Left renal pelvis (tissue), 4 donors: ENCODE measurements around the gene DNAJC5. TPM values are rescaled to one million over a fixed set of nuclear protein-coding genes. Genes with fewer than 3 reads are reported as not detected.
A peak's percentile ranks its signal among the peaks of the same experiment; 100 is the strongest.
"Not testable (repeated sequence)": the region's sequence is repeated elsewhere in the genome, so short reads cannot be mapped to it uniquely, and the experiment has no call there.

Experiments
- DNase-seq, 4 donors: peaks; one replicate each; pipeline ENCODE4 v3.0.0-alpha.2; 2013; ENCODE audit warnings: low read depth in 4 of 4, low spot score in 3 of 4
- polyA plus RNA-seq, 4 donors: library from polyadenylated mRNA; unstranded; fragments of 120-200 nt; gene quantifications; one replicate each; pipeline ENCODE4 v1.2.1, GENCODE V29; 2013; ENCODE audit not compliant: insufficient read length in 4 of 4

Gene DNAJC5
- polyA plus RNA-seq, 4 donors = 23.1 to 32.3 (median 29.0) TPM

- DNase-seq = no peak
These were observed 68.9 kb downstream of the DNAJC5 start for GRCh38 chr20:63963784-63964301.

DNA sequence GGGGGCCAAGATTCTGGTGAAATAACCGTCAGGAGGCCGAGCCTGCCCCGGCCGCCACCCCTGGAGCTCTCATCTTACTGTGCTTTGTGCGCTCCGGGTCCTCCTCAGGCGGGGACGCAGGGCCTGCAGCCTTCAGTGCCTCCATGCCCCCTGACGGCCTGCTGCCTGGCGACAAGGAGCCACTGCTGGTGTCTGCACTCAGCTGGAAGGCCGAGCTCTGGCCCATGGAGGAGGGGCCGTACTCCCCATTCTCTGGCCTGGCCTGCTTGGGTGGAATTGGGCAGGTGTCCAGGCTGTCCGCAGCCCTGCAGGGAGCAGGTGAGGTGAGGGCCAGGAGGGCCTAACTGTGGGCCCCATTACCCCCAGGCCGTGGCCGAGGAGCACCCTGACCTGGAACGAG, 69.5 kb downstream of the DNAJC5 start:
- no peak for DNase-seq

DNA sequence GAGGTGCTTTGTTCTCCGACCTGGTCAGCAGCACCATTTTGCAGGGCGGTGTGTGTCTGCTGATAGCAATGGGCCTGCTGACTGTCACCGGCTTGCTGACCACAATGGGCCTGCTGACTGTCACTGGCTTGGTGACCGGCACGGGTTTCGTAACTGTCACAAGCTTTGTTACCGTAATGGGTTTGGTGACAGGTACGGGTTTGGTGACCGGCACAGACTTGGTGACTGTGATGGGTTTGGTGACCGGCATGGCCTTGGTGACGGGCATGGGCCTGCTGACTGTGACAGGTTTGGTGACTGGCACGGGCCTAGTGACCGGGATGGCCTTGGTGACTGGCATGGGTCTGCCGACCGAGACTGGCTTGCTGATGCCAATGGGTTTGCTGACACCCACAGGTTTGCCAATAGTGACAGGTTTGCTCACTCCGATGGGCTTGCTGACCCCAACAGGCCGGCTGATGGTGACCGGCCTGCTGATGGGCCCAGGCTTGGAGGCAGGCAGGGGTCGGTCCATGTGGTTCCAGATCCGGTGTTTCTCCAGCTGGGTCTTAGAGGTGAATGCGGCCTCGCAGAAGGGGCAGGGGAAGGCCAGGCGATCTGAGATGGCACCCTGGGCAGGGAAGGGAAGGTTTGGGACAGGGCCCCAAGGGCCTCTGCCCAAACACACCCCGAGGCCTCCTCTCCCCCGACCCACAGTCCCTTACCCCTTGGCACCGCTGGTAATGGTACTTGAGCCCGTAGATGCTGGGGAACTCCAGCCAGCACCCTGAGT, 71.4 kb downstream of the DNAJC5 start:
- no peak for DNase-seq

DNA sequence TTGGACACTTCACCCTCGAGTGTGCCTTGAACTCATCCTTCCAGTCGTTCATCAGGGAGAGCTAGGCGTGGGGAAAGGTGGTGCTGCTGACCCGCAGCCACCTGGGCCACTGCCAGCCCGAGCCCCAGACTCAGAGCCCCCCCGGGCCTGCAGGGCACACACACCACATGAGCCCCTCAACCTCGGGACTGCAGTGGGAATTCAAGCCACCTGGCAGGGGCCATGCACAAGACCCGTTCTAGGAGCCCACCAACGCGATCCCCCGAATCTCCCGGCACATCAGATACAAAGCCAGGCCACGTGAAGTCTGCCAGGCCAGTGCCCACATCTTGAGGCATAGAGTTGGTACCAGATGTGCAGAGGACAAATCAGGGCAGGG, 72.0 kb downstream of the DNAJC5 start:
- DNase-seq = no peak

DNA sequence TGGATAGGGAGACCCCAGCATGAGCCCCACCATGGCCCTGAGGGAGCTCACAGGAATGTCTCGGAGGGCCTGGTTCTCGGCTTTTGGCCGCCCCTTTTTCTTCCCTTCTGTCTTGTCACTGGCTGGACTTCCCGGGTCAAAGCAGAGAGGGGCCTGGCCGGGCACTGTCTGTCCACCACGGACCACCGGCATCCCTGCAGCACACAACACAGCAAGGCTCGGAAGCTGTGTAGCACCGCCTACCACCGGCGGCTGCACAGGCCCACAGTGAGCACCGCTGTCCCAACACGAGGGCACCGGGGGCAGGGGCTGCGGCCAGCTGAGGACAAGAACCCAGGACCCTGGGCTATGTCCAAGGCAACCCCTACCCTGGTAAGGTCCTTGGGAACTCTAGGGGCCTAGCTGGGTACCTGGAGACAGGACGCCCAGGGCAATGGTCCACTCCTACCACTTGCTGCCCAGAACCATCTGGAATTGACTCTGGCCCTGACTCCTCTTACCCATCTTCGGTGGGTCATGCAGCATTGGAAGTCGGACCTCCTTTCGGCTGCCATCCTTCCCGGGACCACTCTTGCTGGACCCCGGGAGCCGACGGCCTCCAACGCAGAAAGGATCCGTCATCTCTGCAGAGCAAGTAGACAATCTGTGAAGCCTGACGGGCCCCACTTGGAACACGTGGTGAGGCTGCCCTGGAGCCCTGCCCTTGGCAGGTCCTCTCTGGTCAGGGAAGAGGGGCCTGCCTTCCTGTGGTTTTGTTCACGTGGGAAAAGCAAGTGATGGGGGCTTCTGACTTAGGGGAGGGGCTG, 72.6 kb downstream of the DNAJC5 start:
- no peak for DNase-seq

DNA sequence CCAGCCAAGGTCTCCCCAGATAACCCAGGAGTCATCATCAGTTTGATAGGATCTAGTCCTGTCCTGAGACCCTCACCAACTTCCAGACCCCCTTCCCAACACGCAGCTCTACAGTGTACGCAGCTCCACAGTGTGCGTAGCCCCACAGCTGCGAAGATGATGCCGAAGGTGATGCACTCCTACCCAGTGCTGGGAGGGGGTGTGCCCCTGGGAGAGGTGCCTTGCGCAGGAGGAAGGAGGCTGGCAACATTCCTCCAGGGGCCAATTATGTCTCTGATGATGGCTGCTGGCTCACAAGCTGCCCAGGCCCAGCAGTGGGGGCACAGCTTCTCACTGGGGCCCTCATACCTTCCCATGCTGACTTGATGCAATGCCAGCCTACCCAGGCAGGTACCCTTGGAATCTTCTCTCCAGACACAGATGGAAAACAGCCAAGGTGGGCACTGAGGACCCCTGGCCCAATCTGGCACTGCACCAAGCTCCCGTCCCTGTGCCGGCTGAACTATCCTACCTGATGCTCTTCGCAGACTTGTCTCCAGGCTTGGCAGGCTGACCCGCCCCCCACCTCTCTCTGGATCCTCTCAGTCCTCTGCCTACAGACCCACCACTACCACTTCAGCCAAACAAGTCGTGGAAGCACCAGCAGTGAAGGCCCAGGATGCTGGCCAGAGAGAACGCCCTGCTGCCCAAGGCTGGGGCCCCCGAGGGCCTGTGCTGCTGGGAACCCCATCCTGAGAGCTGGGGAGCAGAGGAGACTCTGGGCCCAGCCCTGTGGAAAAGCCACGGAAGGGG, 73.4 kb downstream of the DNAJC5 start:
- DNase-seq = no peak

DNA sequence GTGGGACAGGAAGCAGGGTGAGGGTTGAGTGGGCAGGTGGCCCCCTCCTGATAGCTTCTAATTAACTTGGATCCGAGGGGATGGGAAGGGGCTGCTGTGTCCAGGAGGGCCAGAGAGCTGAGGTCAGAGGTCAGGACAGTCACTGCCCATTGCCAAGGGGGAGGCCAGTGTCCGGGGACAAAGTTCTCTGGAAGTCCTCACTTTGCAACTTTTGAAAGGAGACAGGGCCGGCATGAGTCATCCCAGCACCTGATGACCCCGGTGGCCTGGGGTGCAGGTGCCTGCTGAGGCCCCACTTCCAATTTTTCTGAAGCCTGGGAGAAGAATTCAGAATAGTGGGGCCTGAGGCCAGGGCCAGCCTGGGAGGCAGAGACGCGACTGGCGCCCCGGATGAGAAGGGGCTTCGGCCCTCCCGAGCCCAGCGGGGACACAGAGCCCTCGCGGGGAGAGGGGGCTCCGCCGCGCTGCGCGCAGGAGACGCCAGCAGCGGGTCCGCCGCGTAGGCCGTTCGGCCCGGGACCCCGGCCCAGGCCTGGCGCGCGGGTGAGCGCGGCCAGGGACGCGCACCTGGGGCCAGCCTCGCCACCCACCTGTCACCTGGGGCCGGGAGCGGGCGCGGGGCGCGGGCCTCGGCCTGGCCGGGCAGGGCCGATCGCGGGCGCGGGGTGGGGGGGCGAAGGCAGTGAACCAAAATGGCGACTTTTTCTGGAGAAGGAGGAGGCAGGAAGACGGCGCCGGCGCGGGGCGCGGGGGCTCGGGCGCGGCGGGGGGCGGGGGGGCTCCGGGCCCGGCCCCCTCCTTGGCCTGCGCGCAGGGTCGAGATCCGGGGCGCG, 74.2 kb downstream of the DNAJC5 start:
- no peak for DNase-seq

DNA sequence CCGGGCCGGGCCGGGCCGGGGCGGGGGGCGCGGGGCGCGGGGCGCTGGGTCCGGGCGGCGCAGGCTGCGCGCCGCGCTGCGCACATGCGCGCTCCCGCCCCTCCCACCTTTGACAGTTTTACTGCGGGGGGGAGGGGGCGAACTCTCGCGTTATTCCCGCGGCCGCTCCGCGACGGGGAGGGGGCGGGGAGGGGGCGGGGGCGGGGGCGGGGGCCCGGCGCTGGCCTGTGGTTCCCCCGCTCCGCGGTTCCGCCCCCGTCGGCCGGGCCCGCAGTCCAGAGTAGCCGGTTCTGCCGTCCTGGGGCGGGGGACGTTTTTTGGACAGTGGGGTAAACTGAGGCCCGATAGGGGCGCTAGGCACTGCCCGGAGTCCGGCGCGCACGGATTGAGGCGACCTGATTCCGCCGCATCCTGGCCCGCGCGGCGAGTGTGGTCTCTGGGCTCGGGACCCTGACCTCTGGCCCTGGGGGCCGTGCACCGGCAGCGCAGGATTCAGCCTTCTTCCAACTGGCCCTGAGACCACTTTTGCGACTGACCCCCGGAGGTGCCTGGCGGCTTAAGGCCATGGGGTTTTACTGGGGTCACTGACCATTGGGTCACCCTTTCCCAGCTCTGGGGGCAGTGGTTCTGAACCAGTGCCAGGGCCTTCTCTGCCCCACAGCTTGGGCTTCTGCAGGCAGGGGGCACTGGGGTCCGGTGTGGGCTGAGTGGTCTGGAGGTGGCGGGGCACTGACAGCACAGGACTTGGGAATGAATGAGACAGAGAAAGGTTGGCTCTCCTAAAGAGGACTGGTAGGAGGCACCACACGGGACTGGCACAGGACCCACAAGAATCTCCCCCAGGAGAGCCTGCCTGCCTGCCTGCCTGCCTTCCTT, 75.2 kb downstream of the DNAJC5 start, which contains the start of gene ZNF512B:
ZNF512B (minus strand) TSS at position 93 of the 876 bp plus-strand sequence. CDS start 1,980 bp downstream, outside the sequence.
- DNase-seq = no peak

- no peak for DNase-seq
These were observed 75.9 kb downstream of the DNAJC5 start for GRCh38 chr20:63970714-63971431.

- not testable (repeated sequence) for DNase-seq
These were observed 77.0 kb downstream of the DNAJC5 start for GRCh38 chr20:63971960-63972311.

DNA sequence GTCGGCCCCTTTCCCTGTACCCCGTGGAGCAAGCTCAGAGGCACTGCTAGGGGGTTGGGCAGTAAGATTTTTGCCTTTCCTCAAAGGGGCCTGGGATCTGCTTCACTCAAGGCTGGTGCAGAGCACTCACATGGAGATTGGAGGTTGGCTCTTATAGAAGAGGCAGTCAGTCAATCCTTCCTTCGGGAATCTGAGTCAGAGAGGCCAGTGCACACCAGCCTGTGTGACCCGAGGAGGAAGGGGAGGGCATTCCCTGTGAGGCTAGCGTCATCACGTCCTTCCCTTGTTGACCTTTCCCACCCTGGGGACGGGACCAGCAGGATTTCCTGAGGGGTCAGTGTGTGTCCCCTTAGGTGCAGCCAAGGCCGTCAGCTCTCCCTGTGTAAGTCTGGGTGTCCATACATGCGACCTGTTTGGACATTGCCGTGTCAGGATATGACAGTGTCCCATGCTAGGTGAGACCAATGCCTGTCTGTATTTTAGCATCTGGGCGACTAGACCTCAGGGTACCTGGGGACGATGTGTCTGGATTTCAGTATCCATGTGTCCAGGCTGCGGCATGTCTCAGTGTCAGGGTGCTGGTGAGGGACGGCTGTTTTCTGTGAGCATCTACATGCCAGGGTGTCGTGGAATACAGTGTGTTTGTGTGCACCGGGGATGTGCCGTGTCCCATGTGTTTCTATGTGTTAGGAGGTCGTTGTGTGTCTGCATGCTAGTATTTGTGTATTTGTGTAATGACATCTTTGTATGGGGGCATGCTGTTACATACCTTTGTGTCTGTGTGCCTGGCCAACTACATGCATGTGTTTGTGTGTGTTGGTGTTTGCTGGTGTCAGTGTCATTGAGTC, 77.6 kb downstream of the DNAJC5 start:
- no peak for DNase-seq

DNA sequence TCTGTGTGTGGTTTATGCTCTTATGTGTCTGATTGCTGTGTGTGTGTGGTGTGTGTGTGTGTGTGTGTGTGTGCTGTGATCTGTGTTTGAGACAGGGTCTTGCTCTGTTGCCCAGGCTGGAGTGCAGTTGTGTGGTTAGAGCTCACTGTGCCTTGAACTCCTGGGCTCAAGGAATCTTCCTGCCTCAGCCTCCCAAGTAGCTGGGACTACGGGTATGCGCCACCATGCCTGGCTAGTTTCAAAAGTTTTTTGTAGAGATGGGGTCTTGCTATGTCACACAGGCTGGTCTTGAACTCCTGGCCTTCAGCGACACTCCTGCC, 78.2 kb downstream of the DNAJC5 start:
- no peak for DNase-seq

DNA sequence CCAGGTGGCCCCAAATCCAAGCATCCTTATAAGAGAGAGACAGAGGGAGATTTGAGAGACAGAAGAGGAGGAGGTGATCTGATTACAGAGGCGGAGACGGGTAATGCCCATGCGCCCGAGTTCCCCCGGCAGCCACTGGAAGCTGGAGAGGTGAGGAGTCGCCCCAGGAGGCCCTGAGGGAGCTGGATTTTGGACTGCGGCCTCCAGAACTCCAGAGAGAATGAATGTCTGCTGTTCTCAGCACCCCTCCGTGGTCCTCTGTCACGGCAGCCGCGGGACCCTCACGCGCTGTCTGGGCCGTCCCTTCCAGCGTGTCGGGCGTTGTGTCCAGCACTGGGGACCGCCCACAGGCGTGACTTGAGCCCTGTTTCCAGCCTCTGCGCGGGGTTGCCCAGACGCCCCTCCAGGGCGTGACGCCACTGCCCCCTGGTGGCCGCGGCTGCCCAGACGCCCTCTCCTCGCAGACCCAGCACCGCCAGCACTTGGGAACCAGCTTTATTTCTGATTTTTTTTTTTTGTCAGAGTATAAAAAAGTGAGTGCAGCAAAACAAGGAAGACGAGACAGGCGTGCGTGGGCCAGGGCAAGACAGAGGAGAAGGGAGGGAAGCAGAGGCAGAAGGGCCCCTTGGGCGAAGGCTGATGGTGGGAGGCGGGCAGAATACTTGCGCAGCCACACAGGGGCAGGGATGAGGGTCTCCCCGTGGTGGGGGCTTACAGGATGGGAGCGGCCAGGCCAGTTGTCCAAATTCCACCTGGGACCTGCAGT, 78.9 kb downstream of the DNAJC5 start:
- peak in 2 of 4 donors; percentile 70 to 77 for DNase-seq

GRCh38 chr20:63974402-63975200, 79.7 kb downstream of the DNAJC5 start:
- no peak for DNase-seq

DNA sequence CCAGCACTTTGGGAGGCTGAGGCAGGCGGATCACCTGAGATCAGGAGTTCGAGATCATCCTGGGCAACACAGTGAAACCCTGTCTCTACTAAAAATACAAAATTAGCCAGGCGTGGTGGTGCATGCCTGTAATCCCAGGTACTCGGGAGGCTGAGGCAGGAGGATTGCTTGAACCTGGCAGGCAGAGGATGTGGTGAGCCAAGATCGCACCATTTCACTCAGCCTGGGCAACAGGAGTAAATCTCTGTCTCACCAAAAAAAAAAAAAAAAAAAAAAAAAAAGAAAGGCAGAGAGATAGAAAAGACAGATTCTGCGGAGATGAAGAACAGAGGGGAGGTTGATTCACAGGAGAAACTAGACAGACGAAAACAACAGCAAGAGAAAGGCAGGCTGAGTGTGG, 81.6 kb downstream of the DNAJC5 start:
- DNase-seq = not testable (repeated sequence)
